GM12875 (cell line): ENCODE data around the gene C6.

Source experiments
- H3K4me3 ChIP-seq: one replicate; pipeline ENCODE4 v1.5.1; 2011; ENCODE audit warnings: low read depth, low read length, control low read depth
- TF ChIP-seq, protein P1 (sequence below): IDR thresholded peaks from 2 replicates; pipeline ENCODE4 v1.5.1; 2011; ENCODE audit warnings: low read depth, mild to moderate bottlenecking, control low read depth, inconsistent platforms, low read length, moderate library complexity, borderline replicate concordance; ENCODE audit not compliant: insufficient read depth

The C6 gene

DNA sequence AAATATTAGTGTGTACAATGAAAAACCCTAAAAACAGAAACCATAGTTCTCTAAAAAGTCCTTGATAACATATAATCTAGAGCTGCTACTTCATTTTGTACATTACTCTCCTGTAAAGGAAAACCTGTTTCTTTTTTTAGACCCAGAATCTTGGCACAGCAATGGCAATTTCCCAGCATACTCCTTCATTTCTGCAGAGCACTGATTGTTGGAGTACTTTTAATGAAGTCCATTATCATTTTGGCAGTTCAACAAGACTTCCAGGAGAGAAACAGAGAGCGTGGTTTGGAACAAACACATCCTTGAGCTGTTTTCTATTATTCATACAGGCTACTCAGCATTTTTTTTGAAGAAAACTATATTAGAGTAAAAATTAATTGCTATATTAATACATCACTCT, 119.5 kb downstream of the C6 start:
- TF ChIP-seq, protein P1, sequence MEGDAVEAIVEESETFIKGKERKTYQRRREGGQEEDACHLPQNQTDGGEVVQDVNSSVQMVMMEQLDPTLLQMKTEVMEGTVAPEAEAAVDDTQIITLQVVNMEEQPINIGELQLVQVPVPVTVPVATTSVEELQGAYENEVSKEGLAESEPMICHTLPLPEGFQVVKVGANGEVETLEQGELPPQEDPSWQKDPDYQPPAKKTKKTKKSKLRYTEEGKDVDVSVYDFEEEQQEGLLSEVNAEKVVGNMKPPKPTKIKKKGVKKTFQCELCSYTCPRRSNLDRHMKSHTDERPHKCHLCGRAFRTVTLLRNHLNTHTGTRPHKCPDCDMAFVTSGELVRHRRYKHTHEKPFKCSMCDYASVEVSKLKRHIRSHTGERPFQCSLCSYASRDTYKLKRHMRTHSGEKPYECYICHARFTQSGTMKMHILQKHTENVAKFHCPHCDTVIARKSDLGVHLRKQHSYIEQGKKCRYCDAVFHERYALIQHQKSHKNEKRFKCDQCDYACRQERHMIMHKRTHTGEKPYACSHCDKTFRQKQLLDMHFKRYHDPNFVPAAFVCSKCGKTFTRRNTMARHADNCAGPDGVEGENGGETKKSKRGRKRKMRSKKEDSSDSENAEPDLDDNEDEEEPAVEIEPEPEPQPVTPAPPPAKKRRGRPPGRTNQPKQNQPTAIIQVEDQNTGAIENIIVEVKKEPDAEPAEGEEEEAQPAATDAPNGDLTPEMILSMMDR = no peak
- no peak overlapping the region for H3K4me3 ChIP-seq
